Body of pancreas (tissue), 4 donors: ENCODE results near the gene OR56B4. TPM values are rescaled to one million over a fixed set of nuclear protein-coding genes. Genes with fewer than 3 reads are reported as not detected.
"Not testable (repeated sequence)": the region's sequence is repeated elsewhere in the genome, so short reads cannot be mapped to it uniquely, and the experiment has no call there.

Experiments used
- ATAC-seq: fragments of 150-250 bp; one replicate; pipeline ENCODE4 v1.9.1; 2016
- DNase-seq, 4 donors: peaks; one replicate each; pipeline ENCODE4 v3.0.0-alpha.2; 2019
- H3K27ac ChIP-seq, 4 donors: fragments of 200-600 bp; sonication (generic); 1 replicate in 3 of 4; 2 replicates in 1 of 4; pipeline versions ENCODE4 v1.5.1 to v1.6.1; 2016 to 2019; ENCODE audit warnings: mild to moderate bottlenecking in 1 of 4, mixed read lengths in 1 of 4, moderate library complexity in 1 of 4
- H3K27me3 ChIP-seq, 2 donors: fragments of 200-600 bp; sonication (generic); one replicate each; pipeline ENCODE4 v1.6.0; 2016; ENCODE audit warnings: mild to moderate bottlenecking in 1 of 2
- H3K36me3 ChIP-seq, 2 donors: fragments of 200-600 bp; sonication (generic); replicated peaks in 1 of 2; 2 replicates each; pipeline ENCODE4 v1.5.1; 2016; ENCODE audit warnings: low read depth in 2 of 2; ENCODE audit not compliant: insufficient read depth in 1 of 2
- H3K4me1 ChIP-seq: fragments of 200-600 bp; sonication (generic); one replicate; pipeline ENCODE4 v1.6.0; 2016
- H3K4me3 ChIP-seq, 2 donors: fragments of 200-600 bp; sonication (generic); 1 replicate in 1 of 2; 2 replicates in 1 of 2; pipeline ENCODE4 v1.5.1; 2016 to 2019
- H3K9me3 ChIP-seq, 3 donors: fragments of 200-600 bp; sonication (generic); 1 replicate in 2 of 3; 2 replicates in 1 of 3; pipeline ENCODE4 v1.5.1; 2016
- CTCF ChIP-seq, 7 experiments: fragments of 450-650 bp in 4 of 7; fragments of 200-600 bp in 3 of 7; sonication (generic) in 3 of 7; IDR thresholded peaks; one replicate each; pipeline ENCODE4 v1.5.1; 2016 to 2019; ENCODE audit warnings: antibody characterized with exemption in 7 of 7
- POLR2A ChIP-seq, 3 donors: fragments of 450-650 bp; IDR thresholded peaks; one replicate each; pipeline ENCODE4 v1.6.1; 2016; ENCODE audit warnings: antibody characterized with exemption in 3 of 3, mild to moderate bottlenecking in 2 of 3
- WGBS, 2 donors: methylation state at CpG; one replicate each; pipeline ENCODE4 v1.1.5; 2017; 5-methylcytosine and 5-hydroxymethylcytosine counted together
- intact Hi-C: fragments of 100-400 bp; cut with DNase I; formaldehyde crosslinking; loops from one replicate; pipeline ENCODE4 v1.15.1; 2023
- total RNA-seq, 2 donors: library from RNA; depleted of rRNA; stranded (reverse); fragments of >200 nt; gene quantifications; one replicate each; pipeline ENCODE4 v1.1.0, GENCODE V29; 2016

OR56B4 gene, protein sequence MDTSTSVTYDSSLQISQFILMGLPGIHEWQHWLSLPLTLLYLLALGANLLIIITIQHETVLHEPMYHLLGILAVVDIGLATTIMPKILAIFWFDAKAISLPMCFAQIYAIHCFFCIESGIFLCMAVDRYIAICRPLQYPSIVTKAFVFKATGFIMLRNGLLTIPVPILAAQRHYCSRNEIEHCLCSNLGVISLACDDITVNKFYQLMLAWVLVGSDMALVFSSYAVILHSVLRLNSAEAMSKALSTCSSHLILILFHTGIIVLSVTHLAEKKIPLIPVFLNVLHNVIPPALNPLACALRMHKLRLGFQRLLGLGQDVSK
- total RNA-seq = not detected

GRCh38 chr11:6107384-6107783 lies at the start of gene OR56B4:
Gene OR56B4, plus strand, starts transcription at chr11:6107684. Its CDS starts 95 bp downstream, at chr11:6107779.
- H3K9me3 ChIP-seq, ATAC-seq, H3K36me3 ChIP-seq, DNase-seq, H3K27ac ChIP-seq, intact Hi-C loops, H3K27me3 ChIP-seq, H3K4me3 ChIP-seq, H3K4me1 ChIP-seq: not testable (repeated sequence)
- 78 to 89% methylated on average over 6 of the region's 6 CpGs for WGBS, 2 donors

DNA sequence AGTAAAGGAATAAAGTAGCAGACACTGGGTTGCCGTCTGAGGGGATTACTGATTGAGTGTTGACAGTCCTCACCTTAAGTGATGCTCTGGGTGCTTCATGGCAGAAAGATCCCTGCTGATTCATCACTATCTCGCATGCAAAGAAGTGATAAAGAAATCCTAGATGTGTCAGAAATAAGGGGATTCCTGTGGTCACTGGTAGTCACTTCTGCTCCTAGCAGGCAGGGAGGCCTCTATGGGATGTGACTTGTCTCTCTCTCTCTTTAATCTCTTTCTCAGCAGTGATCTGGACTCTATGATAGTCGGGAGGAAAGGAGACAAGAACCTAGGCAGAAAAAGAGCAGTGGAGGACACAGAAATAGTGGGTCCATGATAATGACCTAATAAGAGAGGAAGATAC lies 46.0 kb upstream of the OR56B4 start:
- no peaks in the 10 kb centered on the region for H3K9me3 ChIP-seq
- no peaks in the 10 kb centered on the region for H3K27me3 ChIP-seq
- H3K4me1 ChIP-seq = no peaks in the 10 kb centered on the region
- H3K4me3 ChIP-seq = no peak overlapping the region
- intact Hi-C loops = no loop called here
- DNase-seq = no peak
- 39 to 58% methylated on average over 3 of the region's 3 CpGs for WGBS, 2 donors
- no peaks in the 10 kb centered on the region for H3K36me3 ChIP-seq
- no peak overlapping the region for H3K27ac ChIP-seq
- ATAC-seq = no peak
- TF ChIP-seq CTCF (IDR thresholded peaks at IDR 0.05) (no peak), POLR2A (IDR thresholded peaks at IDR 0.05) (no peak)

GRCh38 chr11:6062691-6063358 lies 44.7 kb upstream of the OR56B4 start:
- intact Hi-C loops = no loop called here
- ATAC-seq = no peak
- no peaks in the 10 kb centered on the region for H3K27me3 ChIP-seq
- H3K36me3 ChIP-seq = no peaks in the 10 kb centered on the region
- no peaks in the 10 kb centered on the region for H3K4me1 ChIP-seq
- 55 to 64% methylated on average over 5 of the region's 5 CpGs for WGBS, 2 donors
- TF ChIP-seq POLR2A (IDR thresholded peaks at IDR 0.05) (no peak), CTCF (IDR thresholded peaks at IDR 0.05) (no peak)
- H3K4me3 ChIP-seq = no peak overlapping the region
- no peak for DNase-seq
- H3K27ac ChIP-seq = no peak overlapping the region
- no peaks in the 10 kb centered on the region for H3K9me3 ChIP-seq

GRCh38 chr11:6067502-6067901 lies 40.0 kb upstream of the OR56B4 start:
- intact Hi-C loops = no loop called here
- no peak for DNase-seq
- TF ChIP-seq CTCF (IDR thresholded peaks at IDR 0.05) (no peak), POLR2A (IDR thresholded peaks at IDR 0.05) (no peak)

DNA sequence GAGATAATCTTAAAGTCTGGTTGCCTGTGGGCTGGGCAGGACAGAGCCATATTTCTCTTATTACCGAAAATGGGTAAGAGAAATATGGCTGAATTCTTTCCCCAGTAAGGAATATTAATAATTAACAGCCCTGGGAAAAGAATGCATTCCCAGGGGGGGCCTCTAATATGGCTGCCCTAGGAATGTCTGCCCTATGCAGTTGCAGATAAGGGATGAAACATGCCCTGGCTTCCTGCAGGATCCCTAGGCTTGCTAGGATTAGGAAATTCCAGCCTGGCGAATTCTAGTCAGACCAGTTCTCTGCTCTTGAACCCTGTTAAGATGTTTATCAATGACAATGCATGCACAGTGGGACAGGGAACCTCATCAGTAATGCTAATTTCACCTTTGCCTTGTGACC lies 31.0 kb upstream of the OR56B4 start:
- H3K36me3 ChIP-seq, ATAC-seq, H3K4me3 ChIP-seq, DNase-seq, H3K27me3 ChIP-seq, H3K27ac ChIP-seq, intact Hi-C loops, H3K4me1 ChIP-seq, H3K9me3 ChIP-seq: not testable (repeated sequence)
- WGBS, 2 donors = 56 to 58% methylated on average over 2 of the region's 2 CpGs

More at GRCh38 chr11:6067502-6067901, 40.0 kb upstream of the OR56B4 start:
- no peak overlapping the region for H3K4me3 ChIP-seq
- no peaks in the 10 kb centered on the region for H3K27me3 ChIP-seq
- no peak overlapping the region for H3K27ac ChIP-seq
- H3K36me3 ChIP-seq = no peaks in the 10 kb centered on the region
- WGBS, 2 donors = 69 to 71% methylated on average over 4 of the region's 4 CpGs
- H3K4me1 ChIP-seq = no peaks in the 10 kb centered on the region
- ATAC-seq = no peak
- H3K9me3 ChIP-seq = no peaks in the 10 kb centered on the region
